Stimulated activated CD8-positive, alpha-beta memory T cell treated with anti-CD3 and anti-CD28 coated beads, Interleukin-7, amount 100 ng/mL, for 48 hours (primary cell): Measurements from ENCODE around the gene CDK6.

ENCODE experiments used
- DNase-seq, 2 donors: peaks; one replicate each; pipeline ENCODE4 v3.0.0-alpha.2; 2020; ENCODE audit warnings: low read depth in 1 of 2; ENCODE audit errors: extremely low read depth in 1 of 2

Gene CDK6

DNA sequence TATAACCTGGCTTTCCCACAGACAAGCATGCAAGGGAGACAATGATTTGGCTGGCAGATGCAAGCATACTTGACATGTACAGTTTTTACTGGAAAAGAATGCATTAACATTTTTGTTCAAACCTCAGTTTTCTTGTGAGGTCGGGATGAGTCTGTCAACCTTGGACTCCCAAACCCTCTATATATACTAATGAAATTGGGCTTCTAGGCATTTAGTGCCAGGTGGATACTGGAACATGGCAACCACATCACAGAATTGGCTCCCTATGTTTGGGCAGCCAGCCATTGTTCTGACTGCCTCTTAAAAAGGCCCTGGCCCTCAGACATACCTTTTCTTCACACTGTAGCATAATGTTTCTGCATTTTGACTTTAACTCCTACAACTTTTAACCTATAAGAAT, 39.1 kb downstream of the CDK6 start:
- DNase-seq = no peak

DNA sequence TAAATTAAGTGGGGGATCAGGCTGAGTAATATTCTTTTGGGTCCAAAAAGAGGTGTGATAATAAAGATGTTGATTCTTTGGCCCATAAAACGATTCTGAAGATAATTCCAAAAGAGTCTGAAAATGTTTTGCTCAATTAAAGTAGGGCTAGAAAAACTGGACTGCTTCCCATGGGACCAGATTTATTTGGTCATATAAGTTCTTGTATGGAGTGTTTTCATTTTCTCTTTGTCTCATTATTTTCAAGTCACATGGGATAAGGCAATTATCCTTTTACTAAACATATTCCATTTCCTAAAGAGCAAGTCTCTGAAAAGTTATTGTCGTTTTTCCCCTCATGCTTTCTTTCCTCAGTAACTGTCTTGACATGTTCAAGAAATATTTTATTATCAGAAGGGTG, 41.5 kb downstream of the CDK6 start:
- no peak for DNase-seq

DNA sequence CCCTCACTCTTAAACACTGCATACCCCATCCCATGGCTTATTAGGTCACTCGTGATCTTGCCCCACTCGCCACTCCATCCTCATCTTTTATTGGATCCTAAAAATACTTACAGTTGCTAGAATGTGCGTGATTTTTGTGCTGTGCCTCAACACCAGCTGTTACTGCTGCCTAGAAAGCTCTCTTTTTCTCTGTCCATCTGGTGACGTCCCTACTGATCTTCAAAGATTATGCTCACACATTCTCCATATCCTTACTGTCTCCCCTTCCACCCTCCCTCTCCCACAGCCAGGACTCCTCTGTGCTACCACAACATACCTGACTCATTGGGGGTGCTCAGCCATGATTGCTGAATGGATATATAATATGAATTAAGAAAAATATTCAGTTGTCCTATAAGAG, 42.0 kb downstream of the CDK6 start:
- no peak for DNase-seq

GRCh38 chr7:92793656-92794205, 42.6 kb downstream of the CDK6 start:
- DNase-seq = no peak

DNA sequence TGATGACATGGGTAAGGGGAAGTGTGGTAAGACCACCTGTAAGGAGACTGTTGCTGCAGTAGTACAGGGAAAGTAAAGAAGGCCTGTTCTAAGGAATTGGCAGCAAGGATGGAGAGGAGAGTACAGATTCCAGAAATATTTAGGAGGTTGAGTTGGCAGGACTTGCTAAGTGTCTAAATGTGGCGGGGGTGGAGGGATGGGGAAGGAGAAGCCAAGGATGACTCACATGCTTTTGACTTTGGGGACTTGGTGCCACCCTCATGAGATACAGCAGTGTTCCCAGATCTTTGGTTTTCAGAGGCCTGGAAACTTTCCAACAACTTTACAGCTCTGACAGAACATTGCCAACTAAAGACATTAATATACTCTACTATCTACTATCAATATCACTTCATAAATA, 45.4 kb downstream of the CDK6 start:
- no peak for DNase-seq

- DNase-seq = no peak
Observed at GRCh38 chr7:92788559-92789183, 47.7 kb downstream of the CDK6 start.

- DNase-seq = no peak
Observed at GRCh38 chr7:92785923-92786322, 50.5 kb downstream of the CDK6 start.

DNA sequence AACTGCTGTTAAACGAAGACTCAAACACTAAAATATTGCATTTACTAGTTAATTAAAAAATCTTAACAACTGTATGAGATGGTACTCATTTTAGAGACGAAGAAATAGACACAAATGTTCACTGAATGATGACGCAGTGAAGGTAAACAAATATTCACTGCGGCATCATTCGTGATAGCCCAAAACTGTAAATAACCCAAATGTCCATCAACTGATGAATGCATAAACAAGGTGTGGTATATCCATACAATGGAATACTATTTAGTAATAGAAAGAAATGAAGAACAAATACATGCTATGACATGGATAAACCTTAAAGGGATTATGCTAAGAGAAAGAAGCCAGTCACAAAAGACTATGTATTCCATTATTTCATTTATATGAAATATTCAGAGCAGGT, 51.4 kb downstream of the CDK6 start:
- DNase-seq = no peak

- no peak for DNase-seq
Observed at GRCh38 chr7:92783260-92784201, 52.8 kb downstream of the CDK6 start.

GRCh38 chr7:92782855-92783254, 53.5 kb downstream of the CDK6 start:
- no peak for DNase-seq

GRCh38 chr7:92782236-92782635, 54.1 kb downstream of the CDK6 start:
- DNase-seq = no peak

- DNase-seq = no peak
Observed at GRCh38 chr7:92781117-92781720, 55.2 kb downstream of the CDK6 start.

- DNase-seq = no peak
Observed at GRCh38 chr7:92778972-92779371, 57.4 kb downstream of the CDK6 start.

- no peak for DNase-seq
Observed at GRCh38 chr7:92777993-92778392, 58.4 kb downstream of the CDK6 start.

- no peak for DNase-seq
Observed at GRCh38 chr7:92773808-92774207, 62.6 kb downstream of the CDK6 start.

- DNase-seq = no peak
Observed at GRCh38 chr7:92769844-92770243, 66.5 kb downstream of the CDK6 start.

DNA sequence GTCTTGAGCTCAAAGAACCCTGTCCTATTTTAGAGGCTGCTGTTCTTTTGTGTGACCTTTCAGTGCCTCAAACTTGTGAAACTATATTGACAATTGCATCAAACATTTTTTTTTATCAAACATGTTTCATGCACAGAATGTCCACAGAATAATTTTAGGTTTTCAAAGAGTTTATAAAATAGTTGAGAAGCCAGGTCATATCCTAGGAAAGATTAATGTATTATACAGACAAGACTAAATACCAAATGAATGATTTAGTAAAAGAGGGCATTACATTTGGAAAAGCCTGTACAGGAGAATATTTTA, 67.0 kb downstream of the CDK6 start:
- no peak for DNase-seq

DNA sequence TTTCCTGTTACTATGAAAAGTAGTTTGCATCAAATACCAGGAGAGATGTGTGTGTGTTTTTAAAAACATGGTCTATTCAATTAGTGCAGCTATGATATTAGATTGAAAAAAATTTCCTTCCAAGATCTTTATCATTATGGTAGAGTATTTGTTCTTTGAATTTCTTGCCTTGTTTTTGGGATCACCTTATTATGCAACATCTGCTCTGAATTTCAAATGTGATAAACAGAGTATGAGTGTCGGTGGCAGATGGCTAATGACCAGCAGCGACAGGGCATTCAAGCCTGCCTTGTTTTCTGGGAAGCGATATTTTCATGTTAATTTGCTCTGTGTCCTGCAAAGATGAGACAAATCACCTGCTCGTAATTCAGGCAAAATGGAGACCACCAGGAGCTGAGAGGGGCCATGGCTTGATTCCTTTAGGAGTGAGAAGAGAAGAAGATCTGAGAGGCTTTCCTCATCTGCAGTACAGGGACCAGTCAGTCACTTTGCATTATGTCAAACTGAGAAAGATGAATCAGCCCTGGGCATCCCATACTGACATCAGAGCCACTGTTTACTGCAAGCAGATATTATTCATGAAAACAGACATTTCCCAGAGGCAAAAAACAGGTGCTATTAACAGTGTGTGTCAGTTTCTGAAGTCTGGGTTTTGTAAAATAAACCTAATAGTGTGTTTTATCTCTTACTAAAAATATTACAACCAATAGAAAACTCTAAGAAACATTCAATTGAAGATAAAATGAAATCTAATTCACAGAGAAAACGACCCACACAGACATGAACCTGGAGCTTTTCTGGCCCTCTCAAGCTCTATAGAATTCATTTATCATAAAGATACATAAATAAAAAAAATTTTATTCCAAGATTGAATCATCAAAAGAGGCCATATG, 67.6 kb downstream of the CDK6 start:
- peak in 1 of 2 donors; percentile 38 for DNase-seq

DNA sequence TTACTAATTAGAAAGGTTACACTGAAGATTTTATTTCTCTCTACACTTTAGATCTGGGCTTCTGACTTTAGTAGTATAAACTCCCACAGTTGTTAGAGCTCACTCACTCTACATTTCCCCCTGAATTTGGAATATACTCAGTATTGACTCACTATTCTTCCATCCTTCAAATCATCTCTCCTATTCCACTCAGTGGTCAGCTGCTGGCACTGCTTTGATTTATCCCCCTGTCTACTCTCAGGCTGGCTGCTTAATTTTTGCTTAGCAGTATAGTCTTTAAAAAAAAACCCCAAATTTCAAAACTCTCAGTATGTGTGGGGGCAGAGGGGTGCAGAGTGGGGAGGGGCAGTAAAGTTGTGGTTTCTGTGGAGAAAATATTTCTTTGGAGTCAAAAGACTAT, 68.9 kb downstream of the CDK6 start:
- DNase-seq = no peak

DNA sequence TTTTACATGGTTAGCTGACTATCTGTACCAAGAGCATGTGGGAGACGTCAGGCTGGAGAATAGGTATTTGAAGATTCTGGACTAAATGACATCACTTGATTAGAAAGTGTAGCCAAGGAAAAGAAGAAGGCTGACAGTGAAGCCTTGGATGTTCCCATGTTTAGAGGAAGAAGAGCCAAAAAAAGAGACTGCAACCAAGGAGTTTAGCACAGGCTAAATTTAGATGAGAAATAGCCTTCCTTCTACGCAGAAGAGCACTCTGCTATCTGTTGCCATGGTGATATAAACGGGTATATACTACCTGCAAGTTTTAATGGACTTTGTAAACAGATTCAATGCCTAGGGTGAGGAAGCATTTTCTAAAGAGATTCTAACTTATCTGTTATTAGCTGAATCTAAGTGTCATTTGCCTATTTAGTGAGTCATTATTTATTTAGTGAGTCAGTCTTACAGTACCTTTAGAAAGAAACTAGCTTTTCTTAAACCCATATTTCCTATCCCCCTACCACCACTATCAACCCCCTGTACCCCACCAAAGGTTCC, 69.8 kb downstream of the CDK6 start:
- no peak for DNase-seq

DNA sequence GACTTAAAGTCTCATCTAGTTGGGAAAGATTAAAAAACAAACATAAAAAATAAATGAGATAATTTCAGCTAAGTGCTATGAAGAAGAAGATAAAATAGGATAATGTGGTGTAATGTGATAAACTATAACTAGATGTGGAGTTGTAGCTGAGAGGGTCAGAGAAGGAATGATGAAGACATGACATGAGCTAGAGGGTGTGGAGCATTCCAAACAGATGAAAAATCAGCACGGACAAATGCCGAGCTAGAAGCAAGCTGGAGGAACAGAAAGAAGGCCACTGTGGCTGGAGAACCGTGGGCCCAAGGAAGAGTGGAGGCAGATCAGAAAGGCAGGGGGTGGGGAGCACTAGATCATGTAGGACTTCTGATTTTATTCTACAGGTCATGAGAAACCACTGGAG, 70.6 kb downstream of the CDK6 start:
- no peak for DNase-seq
